NCI-H2196 (cell line): ENCODE results near the gene INSM1.
A peak's percentile ranks its signal among the peaks of the same experiment; 100 is the strongest.

Source experiments
- DNase-seq: peaks from one replicate; lab custom pipeline; 2025; ENCODE audit not compliant: unreplicated experiment; lab: John Stamatoyannopoulos, UW

Gene INSM1

DNA sequence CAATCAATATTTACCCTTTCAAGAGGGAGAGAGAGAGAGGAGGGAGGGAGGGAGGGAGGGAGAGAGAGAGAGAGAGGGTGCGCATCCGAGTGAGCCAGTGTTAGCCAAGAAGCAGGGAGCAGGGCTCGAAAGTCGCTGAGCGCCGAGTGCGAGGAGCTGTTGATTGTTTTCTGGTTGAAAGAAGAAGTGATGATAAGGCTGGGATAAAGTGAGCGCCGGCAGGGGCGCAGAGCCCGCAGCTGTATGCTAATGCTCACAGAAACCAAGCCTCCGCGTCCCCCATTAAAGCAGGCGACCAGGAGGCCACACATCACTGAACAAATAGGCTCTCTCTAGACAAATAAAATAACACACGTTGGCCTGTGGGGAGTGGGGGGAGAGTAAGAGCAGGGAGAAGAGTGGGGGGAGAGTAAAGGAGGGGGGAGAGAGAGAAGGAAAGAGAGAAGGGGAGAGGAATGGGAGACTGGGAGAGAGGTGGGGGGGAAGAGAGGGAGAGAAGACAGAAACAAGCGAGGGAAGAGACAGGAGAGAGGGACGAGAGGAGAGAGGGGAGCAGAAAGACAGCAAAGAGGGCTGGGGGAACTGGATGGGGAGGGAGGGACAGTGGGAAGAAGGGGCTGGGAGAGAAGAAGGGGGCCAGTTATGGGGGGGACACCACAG lies 5.0 kb upstream of the INSM1 start:
- DNase-seq: peak; percentile 78

DNA sequence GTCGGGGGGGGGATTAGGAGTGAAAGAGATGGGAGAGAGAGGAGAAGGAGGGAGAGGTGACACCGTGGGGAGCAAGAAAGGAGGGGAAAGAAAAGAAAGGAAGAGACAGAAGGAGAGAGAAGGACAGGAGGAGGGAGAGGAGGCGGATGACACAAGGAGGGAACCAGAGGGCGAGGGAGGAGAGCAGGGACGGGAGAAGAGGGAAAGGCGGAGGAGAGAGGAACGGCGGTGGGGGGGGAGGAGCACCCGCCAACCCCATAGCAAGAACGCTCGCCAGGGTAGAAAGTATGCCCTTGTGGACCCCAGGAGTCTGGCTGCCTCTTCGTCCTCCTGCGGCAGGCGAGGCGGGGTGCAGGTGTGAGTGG lies 4.5 kb upstream of the INSM1 start:
- DNase-seq: peak; percentile 56

DNA sequence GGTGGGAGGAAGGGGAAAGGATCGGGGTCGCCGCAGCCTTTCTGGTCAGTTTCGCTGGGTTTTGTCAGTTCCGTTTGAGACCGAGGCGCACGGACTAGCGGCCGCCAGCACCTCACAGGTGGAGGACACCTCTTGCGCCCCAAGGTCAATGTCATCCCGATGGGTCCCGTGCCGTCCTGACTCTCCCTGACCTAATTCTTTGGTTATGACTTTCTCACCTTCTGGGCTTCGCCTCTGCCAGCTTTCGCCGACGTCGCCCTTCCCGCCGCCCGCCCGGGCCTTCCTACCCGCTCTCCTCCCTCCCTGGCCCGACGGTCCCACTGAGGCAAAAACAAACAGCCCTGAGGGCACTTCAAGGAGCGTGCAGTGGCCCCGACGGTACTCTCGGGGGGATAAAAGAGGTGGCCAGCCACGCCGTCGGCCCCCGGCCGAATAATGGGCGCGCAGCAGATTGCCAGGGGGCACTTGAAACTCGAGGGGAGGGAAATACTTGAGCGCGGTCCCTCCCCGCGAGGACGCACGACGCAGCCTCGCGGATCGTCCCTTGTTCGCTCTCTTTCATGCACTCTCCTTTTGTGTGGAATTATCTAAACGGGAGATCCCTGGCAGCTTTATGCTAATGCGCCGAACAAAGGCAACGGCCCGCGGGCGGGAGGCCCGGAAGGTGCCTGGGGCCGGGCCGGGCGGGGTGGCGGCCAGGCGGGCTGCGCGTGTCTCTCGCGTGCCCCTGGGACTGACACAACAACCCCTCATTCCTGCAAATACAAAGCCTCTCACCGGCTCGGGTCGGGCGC lies 3.9 kb upstream of the INSM1 start:
- DNase-seq: peak; percentile 84

DNA sequence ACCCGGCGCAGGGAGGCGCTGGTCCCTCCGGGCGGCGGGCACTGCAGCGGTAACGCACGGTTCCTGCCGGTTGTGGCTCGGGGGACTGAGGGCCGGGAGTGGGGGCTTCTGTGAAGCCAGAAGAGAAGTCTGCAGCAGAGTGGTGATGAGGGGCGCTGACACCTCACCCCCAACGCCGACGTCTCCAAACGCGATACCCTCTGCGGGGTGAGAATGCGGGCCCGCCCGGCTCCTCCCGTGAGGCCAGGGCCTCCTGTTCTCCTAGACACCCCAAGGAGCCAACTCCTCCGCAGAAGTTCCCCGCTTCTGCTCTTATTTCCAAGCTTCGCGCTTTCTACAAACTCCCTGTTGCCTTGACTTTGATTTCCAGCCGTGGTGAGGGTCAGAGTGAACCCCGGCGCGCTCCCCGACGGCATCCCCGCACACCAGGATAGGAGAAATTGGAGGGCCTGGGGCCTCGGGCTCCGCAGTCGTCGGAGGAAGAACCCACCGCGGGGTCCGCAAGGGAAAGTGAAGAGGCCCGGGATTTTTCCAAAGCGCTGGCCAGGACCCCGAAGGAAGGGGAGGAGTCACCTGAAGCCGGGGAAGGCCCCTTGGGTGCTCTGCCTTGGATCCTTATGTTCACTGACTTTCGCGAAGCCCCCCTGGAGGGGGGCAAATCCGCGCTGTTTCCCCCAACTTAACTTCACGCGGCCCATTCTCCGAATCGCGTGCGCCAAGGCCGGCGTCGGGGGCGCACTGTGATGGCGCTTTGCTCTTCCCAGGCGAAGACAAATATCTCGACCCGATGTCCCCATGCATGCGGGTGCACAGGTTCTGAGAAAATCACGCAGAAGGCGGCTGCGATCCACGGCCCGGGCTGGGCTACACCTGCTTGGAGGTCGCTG lies 3.1 kb upstream of the INSM1 start:
- no peak for DNase-seq

DNA sequence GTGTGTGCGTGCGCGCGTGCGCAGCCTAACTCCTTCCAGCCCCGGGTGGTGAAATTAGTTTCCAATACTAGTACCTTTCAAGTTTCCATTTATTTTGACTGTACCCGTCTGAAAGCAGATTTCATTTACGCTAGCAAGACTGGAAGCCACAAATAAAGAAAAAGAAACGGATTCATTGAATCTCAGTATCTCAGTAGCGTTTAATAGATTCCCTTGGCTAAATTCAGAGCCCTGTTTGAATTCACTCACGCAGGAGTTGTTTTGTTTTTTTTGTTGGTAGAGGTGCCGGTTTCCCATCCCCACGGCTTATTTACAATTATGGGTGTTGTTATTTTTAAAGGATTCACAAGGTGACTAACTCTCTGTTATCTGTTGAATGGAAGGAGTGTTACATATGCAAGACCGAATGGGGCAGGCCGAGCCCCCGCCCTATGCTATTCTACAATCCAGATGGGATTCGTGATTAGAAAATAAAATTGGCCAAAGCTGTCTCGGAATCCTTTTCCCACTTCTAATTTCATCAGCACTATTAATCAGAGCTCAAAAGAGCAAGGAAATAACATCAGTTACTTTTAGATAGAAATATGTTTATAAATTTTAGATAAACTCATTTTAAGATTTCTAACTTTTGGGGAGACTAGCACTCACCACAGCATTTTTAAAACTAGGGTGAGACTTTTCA lies 2.3 kb upstream of the INSM1 start:
- no peak for DNase-seq

DNA sequence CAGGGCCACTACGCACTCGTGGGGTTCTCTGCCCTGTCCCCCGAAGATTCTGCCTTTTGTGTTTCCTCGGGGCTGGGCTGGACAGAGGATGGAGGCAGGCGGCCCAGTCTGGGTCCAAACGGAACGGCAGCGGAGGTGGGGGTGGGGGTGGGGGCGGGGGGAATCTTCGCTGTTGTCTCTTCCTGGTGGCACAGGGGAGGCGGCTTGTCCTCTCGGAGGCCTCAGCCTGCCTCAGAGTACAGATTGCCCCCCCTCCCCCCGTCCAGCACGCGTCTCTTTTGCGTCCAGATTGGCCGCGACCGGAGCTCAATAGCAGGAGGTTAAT lies 1.4 kb upstream of the INSM1 start:
- DNase-seq: no peak

DNA sequence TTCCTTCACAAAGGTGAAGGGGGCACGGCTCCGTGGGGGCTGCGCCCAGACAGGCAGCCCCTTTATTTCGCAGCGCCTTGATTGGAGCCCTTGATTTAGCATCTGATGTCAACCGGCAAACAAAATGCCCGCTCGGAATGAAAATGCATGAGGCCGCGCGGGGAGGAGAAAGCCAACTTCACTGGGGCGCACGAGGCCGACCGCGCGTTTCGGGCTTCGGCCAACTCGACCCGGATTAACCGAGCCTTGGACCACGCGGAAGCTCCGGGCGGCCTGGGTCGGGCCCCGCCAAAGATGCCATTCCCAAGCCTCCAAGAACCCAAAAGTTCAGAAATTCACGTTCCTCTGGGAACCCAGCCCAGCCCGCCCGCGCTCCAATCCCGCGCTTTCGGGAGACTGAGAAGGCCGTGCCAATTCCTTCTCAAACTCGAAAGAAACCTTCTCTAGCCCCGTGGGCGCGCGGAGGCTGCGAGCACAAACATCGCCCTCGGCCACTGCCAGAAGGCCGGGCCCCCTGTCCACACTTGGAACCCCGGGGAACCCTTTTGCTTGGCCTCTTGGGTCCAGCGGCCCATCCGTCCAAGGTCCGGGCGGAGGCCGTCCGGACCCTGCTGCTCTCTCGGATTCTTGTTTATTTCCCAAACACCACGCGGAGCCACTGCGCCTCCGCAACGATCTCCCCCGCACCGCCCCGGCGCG lies 879 bp upstream of the INSM1 start:
- peak; percentile 51 for DNase-seq

DNA sequence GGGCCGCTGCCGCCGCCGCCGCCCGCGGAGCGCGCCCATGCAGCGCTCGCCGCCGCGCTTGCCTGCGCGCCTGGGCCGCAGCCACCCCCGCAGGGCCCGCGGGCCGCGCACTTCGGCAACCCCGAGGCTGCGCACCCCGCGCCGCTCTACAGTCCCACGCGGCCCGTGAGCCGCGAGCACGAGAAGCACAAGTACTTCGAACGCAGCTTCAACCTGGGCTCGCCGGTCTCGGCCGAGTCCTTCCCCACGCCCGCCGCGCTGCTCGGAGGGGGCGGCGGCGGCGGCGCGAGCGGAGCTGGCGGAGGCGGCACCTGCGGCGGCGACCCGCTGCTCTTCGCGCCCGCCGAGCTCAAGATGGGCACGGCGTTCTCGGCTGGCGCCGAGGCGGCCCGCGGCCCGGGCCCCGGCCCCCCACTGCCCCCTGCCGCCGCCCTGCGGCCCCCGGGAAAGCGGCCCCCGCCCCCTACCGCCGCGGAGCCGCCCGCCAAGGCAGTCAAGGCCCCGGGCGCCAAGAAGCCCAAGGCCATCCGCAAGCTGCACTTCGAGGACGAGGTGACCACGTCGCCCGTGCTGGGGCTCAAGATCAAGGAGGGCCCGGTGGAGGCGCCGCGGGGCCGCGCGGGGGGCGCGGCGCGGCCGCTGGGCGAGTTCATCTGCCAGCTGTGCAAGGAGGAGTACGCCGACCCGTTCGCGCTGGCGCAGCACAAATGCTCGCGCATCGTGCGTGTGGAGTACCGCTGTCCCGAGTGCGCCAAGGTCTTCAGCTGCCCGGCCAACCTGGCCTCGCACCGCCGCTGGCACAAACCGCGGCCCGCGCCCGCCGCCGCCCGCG lies 730 bp downstream of the INSM1 start:
- peak; percentile 30 for DNase-seq

DNA sequence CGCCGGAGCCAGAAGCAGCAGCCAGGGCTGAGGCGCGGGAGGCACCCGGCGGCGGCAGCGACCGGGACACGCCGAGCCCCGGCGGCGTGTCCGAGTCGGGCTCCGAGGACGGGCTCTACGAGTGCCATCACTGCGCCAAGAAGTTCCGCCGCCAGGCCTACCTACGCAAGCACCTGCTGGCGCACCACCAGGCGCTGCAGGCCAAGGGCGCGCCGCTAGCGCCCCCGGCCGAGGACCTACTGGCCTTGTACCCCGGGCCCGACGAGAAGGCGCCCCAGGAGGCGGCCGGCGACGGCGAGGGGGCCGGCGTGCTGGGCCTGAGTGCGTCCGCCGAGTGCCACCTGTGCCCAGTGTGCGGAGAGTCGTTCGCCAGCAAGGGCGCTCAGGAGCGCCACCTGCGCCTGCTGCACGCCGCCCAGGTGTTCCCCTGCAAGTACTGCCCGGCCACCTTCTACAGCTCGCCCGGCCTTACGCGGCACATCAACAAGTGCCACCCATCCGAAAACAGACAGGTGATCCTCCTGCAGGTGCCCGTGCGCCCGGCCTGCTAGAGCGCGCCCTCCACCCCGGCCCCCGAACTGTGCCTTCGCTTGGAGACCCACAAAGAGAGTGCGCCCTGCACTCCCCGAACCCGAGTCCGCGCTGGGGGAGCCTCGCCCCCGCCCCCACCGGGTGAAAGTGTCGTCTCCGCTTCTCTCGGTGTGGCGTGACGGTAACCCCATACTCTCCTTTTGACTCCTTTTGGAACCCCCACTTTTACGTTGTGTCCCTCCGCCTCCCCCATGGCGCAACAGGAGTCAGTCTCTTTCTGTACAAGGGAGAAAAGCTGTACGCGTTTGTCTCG lies 1.6 kb downstream of the INSM1 start:
- peak; percentile 60 for DNase-seq

DNA sequence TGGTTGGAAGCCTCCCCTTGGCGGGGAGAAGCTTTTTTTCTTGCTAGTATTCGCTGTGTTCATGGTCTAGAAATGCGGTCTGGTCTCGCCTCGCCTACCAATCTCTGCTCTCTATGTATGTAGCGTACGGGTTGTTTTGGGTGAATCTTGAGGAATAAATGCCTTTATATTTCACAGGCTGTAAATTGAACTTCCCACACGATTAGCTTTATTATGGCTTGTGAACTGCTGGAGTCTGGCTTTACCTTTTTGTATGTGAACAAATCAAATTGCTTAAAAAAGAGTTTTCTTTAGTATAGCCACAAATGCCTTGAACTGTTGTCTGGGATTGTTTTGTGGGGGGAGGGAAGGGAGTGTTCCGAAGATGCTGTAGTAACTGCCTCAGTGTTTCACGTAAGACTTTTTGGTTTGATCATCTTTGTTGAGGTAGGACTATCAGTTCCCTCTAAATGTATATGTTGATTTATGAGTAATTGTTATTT lies 2.2 kb downstream of the INSM1 start:
- no peak for DNase-seq

DNA sequence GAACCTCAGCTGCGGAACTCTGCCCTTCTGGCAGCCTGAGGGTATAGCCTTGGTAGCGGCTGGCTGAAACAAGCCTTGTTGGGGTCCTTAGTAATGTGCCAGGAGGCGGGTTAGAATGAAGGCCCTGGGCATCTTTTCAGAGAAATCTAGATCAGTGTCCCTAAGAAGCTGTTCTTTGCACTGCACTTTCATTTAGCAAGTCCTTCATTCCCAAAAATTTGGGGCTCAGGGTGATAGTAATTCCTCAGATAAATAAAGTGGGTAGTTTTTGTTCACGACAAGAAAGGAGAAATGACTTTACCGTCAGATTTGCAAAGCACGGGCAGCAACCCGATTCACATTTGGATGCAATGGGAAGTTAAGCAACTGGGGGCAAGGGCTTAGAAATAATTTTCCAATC lies 3.2 kb downstream of the INSM1 start:
- no peak for DNase-seq

DNA sequence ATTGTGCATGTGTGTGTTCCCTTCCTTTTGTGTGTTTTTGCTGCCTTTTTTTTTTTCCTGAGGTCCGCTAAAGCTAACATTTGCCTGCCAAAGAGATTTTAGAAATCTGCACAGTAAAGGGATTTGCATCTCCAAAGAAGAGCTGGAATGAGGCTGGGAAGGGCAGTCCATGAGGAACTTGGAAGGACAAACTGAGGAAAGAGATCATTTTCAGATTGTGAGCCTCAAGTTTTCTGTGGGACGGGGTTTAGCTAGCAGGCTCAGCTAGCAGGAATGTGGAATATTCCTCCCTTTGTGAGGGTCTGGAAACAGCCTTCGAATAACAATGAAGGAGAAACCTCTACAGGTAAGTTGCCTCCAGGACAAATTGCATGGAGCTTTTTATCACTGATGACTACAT lies 3.8 kb downstream of the INSM1 start:
- DNase-seq: no peak

DNA sequence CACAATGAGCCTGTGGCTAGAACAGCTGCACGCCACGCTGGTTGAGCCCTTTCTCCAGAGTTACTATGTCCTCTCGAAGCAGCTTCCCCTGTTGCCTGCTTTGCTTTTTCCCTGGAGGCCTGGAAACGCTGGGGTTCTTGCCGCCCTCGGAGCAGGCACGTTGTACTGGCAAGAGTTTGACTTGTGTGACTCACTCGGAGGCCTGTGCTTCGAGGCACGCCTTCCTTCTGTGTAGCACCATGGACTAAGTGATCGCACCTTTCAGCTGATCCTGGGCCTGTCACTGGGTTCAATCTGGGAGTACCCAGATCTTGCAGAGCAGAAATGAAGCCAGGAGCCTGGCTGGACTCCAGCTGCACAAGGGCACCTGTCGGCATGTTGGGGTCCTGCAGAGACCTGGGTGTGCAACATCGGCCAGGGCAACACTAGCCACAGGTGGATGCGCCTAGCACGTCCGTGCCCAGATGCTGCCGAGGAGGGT lies 5.2 kb downstream of the INSM1 start:
- no peak for DNase-seq

DNA sequence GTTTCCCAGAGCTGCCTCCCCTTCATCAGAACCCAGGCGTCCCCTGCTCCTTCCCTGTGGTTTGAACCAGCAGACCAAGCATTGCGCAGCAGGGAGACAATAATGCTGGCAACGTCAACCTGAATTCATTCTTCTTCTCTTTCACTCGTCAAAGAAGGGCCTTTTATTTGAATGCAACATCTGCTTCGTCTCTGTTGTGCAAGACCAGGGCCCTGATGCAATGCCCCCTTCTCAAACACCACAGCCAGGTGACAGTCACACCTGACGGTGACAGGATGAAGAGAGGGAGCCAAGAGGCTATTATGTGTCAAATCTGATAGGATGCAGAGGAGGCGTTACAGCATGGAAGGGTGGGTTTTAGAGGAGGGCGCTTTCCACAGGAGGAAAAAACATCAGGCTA lies 8.0 kb downstream of the INSM1 start:
- DNase-seq: peak; percentile 30

DNA sequence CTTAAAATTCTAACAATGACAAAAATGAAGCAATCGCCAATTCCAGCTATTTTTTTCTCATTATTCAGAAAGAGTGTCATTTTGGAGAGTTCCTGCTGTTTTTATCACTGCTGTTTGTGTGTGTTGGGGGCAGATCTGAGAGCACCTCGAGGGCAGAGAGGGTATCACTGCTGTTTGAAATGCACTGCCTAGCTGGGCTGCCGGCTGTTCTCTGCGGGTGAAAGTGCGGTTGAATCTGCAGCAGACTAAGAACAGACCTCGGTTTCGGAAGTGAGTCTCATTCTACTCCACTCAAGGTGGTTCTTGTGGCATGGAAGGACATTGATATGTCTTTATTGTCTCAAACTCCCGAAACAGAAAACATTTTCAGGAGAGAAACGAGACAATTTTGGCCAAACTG lies 18.3 kb downstream of the INSM1 start:
- DNase-seq: no peak

DNA sequence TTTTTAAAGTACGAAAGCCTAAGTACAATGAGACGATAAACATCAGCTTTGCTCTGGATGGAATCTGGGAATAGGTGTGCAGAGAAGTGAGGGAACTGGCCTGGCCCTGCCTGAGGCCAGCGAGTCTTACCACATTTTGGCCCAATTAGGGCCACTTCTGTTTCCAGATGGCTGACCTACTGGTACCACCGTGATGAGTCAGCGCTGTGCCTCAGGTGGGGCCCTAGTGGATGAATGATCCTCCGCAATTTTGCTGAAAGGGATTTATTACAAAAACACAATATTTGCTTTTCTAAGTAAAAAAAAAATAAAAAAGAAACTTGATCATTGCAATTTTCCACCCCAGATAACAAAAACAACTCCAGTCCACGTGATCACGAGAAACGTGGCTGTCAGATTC lies 22.5 kb downstream of the INSM1 start:
- DNase-seq: no peak

DNA sequence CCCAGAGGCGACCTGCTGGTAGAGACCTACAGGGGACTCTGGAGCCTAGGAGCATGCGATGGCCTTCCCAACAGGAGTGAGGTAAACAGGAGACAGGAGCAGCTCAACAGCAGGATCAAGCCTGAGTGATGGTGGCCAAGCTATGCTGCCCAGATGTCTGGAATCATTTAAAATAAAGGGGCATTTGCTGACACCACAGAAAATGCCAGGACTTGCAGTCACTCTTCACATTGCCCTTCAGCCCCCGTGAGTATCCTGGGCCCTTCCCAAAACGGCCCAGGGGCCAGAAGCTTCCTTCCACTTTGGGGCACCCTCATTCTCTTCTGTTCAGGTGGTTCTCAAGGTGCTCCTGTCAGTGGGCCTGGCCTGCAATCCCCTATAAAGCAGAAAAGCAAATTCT lies 23.2 kb downstream of the INSM1 start:
- no peak for DNase-seq

DNA sequence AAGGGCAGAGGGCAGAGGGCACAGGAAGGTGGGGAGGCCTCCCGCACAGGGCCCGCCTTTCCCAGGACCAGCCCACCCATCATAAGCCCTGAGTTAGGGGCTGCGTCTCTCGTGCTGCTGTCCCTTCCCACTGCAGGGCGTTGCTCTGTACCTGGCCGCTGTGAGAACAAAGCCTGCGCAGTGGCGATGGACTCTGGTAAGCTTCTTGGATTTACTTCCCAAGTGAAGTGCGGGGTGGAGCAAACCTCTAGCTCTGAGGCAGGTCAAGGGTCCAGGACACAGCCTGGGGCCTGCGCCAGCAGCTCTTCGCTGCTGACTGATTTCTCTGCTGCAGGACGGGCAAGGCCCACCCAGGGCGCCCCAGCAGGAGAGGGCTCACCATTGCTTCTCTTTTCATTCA lies 23.9 kb downstream of the INSM1 start:
- DNase-seq: no peak
